A673 (cell line): ENCODE measurements around the gene RNF175.

Experiments used
- CTCF ChIP-seq: fragments of 300-800, 200-600 bp; sonication (generic); conservative IDR thresholded peaks from 2 replicates; pipeline ENCODE4 v1.5.1; 2017; ENCODE audit warnings: low read depth, mild to moderate bottlenecking, antibody characterized with exemption, low read length, moderate library complexity, mixed read lengths
- EZH2 ChIP-seq: fragments of 200-600 bp; sonication (generic); IDR thresholded peaks from 2 replicates; pipeline ENCODE4 v1.6.1; 2017; ENCODE audit warnings: borderline replicate concordance, low read depth, mild to moderate bottlenecking, mixed read lengths, antibody characterized with exemption, low read length; ENCODE audit not compliant: poor library complexity, severe bottlenecking

- TF ChIP-seq CTCF (no peak), EZH2 (no peak)
Measured at GRCh38 chr4:153780221-153780620, 20.4 kb upstream of the RNF175 start.
